Hepatocyte (in vitro differentiated cells): ENCODE data around the gene VAPB. TPM values are rescaled to one million over a fixed set of nuclear protein-coding genes. Genes with fewer than 3 reads are reported as not detected.

Source experiments
- DNase-seq: peaks from one replicate; pipeline ENCODE4 v3.0.0-alpha.2; 2016; ENCODE audit warnings: low spot score
- H2AFZ ChIP-seq: fragments of 200-600 bp; sonication (generic); 2 replicates; pipeline ENCODE4 v1.6.0; 2016; ENCODE audit warnings: antibody characterized with exemption, mild to moderate bottlenecking
- H3K27ac ChIP-seq: fragments of 200-600 bp; sonication (generic); 2 replicates; pipeline ENCODE4 v1.5.1; 2016; ENCODE audit warnings: mild to moderate bottlenecking
- H3K27me3 ChIP-seq: fragments of 200-600 bp; sonication (generic); 2 replicates; pipeline ENCODE4 v1.6.1; 2016
- H3K36me3 ChIP-seq: fragments of 200-600 bp; sonication (generic); replicated peaks from 2 replicates; pipeline ENCODE4 v1.5.1; 2016; ENCODE audit warnings: low read depth; ENCODE audit not compliant: insufficient read depth
- H3K4me1 ChIP-seq: fragments of 200-600 bp; sonication (generic); 2 replicates; pipeline ENCODE4 v1.5.1; 2016; ENCODE audit warnings: mild to moderate bottlenecking, moderate library complexity; ENCODE audit not compliant: insufficient read depth
- H3K4me2 ChIP-seq: fragments of 200-600 bp; sonication (generic); 2 replicates; pipeline ENCODE4 v1.6.0; 2016
- H3K4me3 ChIP-seq: fragments of 200-600 bp; sonication (generic); 2 replicates; pipeline ENCODE4 v1.5.1; 2016; ENCODE audit warnings: mild to moderate bottlenecking
- H3K79me2 ChIP-seq: fragments of 200-600 bp; sonication (generic); 2 replicates; pipeline ENCODE4 v1.6.0; 2017; ENCODE audit warnings: mild to moderate bottlenecking
- H3K9me2 ChIP-seq: fragments of 200-600 bp; sonication (generic); replicated peaks from 2 replicates; pipeline ENCODE4 v1.6.0; 2017; ENCODE audit warnings: mild to moderate bottlenecking; ENCODE audit not compliant: insufficient read depth
- H3K9me3 ChIP-seq: fragments of 200-600 bp; sonication (generic); 2 replicates; pipeline ENCODE4 v1.5.1; 2016; ENCODE audit warnings: low read depth, mild to moderate bottlenecking
- H4K20me1 ChIP-seq: fragments of 200-600 bp; sonication (generic); 2 replicates; pipeline ENCODE4 v1.6.0; 2016; ENCODE audit warnings: mild to moderate bottlenecking; ENCODE audit not compliant: insufficient read depth, poor library complexity, severe bottlenecking
- EZH2 ChIP-seq: fragments of 200-600 bp; sonication (generic); IDR thresholded peaks from 2 replicates; pipeline ENCODE4 v1.6.1; 2016; ENCODE audit warnings: antibody characterized with exemption, mild to moderate bottlenecking, borderline replicate concordance
- EZH2phosphoT487 ChIP-seq: fragments of 200-600 bp; sonication (generic); IDR thresholded peaks from one replicate; pipeline ENCODE4 v1.6.1; 2018; ENCODE audit warnings: antibody characterized with exemption, mild to moderate bottlenecking, low read depth, moderate library complexity; ENCODE audit not compliant: unreplicated experiment, severe bottlenecking
- WGBS: methylation state at CpG from one replicate; pipeline ENCODE4 v1.1.6; 2016; ENCODE audit warnings: low lambda C conversion rate; ENCODE audit errors: missing lambda C conversion rate; 5-methylcytosine and 5-hydroxymethylcytosine counted together
- polyA plus RNA-seq: library from polyadenylated mRNA; unstranded; fragments of >200 nt; fragmentation: Nextera tagmentation; extraction: Ambion mirVana; gene quantifications from 2 replicates; pipeline ENCODE4 v1.2.1, GENCODE V29; 2016
- total RNA-seq: library from RNA; depleted of rRNA; stranded (reverse); fragments of >200 nt; gene quantifications from 2 replicates; pipeline ENCODE4 v1.2.3, GENCODE V29; 2014
- TF ChIP-seq, protein P1 (sequence below): fragments of 200-600 bp; sonication (generic); IDR thresholded peaks from 2 replicates; pipeline ENCODE4 v1.5.1; 2016; ENCODE audit warnings: antibody characterized with exemption, mild to moderate bottlenecking; ENCODE audit not compliant: poor library complexity

The VAPB gene
- total and polyA plus RNA-seq, 2 experiments from 2014 or later, result 32.1 to 49.6 TPM

DNA sequence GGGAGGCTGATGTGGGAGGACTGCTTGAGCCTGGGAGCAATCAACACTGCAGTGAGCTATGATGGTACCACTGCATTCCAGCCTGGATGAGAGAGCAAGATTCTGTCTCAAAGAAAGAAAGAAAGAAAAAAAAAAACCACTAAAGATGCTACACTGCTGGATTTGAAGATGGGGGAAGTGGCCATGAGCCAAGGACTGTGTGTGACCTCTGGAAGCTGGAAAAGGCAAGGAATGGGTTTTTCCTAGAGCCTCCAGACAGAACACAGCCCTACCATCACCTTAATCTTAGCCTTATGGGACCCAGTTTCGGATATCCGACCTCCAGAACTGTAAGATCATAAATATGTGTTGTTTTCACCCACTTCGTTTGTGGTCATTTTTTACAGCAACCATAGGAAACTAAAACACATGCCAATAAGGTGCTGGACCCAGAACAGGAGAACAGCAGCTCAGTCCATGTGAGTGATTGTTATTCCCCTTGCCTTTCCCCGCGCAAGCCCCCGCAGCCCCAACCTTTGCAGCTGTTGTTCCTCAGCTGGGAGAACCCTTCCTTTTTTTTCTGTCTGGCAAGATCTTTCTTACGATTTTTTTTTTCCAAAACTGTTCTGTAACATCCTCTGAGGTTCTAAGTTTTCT, 11.1 kb upstream of the VAPB start:
- H3K36me3 ChIP-seq, result no peaks in the 10 kb centered on the region
- no peak overlapping the region for H3K4me3 ChIP-seq
- no peaks in the 10 kb centered on the region for H3K79me2 ChIP-seq
- no peak overlapping the region for H2AFZ ChIP-seq
- no peaks in the 10 kb centered on the region for H3K9me3 ChIP-seq
- TF ChIP-seq EZH2phosphoT487 (no peak), EZH2 (no peak)
- TF ChIP-seq, protein P1, sequence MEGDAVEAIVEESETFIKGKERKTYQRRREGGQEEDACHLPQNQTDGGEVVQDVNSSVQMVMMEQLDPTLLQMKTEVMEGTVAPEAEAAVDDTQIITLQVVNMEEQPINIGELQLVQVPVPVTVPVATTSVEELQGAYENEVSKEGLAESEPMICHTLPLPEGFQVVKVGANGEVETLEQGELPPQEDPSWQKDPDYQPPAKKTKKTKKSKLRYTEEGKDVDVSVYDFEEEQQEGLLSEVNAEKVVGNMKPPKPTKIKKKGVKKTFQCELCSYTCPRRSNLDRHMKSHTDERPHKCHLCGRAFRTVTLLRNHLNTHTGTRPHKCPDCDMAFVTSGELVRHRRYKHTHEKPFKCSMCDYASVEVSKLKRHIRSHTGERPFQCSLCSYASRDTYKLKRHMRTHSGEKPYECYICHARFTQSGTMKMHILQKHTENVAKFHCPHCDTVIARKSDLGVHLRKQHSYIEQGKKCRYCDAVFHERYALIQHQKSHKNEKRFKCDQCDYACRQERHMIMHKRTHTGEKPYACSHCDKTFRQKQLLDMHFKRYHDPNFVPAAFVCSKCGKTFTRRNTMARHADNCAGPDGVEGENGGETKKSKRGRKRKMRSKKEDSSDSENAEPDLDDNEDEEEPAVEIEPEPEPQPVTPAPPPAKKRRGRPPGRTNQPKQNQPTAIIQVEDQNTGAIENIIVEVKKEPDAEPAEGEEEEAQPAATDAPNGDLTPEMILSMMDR, result no peak
- no peaks in the 10 kb centered on the region for H3K27me3 ChIP-seq
- no peaks in the 10 kb centered on the region for H4K20me1 ChIP-seq
- H3K27ac ChIP-seq, result no peak overlapping the region
- WGBS, result 86% methylated on average over 7 of the region's 7 CpGs
- no peak overlapping the region for H3K4me2 ChIP-seq
- H3K4me1 ChIP-seq, result no peaks in the 10 kb centered on the region
- no peak for DNase-seq
- H3K9me2 ChIP-seq, result no peaks in the 10 kb centered on the region

DNA sequence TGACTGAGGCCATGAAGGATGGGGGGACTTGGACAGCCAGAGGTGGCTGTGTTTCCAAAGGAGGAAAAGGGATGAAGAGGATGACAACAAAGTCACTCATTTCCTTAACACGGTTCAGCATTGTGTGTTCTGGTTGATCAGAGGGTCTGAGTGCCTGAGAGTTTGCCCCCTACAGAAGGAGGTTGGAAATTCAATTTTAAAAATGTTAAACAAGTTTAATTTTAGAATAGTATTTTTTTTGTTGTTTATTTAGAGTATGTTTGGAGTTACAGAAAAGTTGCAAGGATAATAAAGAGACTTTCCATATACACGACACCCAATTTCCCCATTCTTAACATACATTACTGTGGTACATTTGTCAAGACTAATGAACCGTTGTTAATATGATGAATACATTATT, 10.3 kb upstream of the VAPB start:
- Histone ChIP-seq H3K4me1 (no peaks in the 10 kb centered on the region), H4K20me1 (no peaks in the 10 kb centered on the region), H2AFZ (no peak overlapping the region), H3K9me2 (no peaks in the 10 kb centered on the region), H3K27ac (no peak overlapping the region), H3K4me3 (no peak overlapping the region), H3K4me2 (no peak overlapping the region), H3K79me2 (no peaks in the 10 kb centered on the region), H3K36me3 (no peaks in the 10 kb centered on the region), H3K9me3 (no peaks in the 10 kb centered on the region), H3K27me3 (no peaks in the 10 kb centered on the region)
- TF ChIP-seq, protein P1, result no peak
- TF ChIP-seq EZH2 (no peak), EZH2phosphoT487 (no peak)
- DNase-seq, result no peak
- 80% methylated on average over 3 of the region's 3 CpGs for WGBS

DNA sequence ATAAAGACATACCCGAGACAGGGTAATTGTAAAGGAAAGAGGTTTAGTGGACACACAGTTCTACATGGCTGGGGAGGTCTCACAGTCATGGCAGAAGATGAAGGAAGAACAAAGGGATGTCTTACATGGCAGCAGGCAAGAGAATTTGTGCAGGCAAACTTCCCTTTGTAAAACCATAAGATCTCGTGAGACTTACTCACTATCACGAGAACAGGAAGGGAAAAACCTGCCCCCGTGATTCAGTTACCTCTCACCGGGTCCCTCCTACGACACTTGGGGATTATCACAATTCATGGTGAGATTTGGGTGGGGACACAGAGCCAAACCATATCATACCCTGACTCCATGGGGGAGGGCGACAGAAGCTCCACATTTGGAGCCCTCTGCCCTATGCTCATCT, 7.4 kb upstream of the VAPB start:
- TF ChIP-seq, protein P1, result no peak
- TF ChIP-seq EZH2, result no peak
- no peak for TF ChIP-seq EZH2phosphoT487
- Histone ChIP-seq H3K4me3 (no peak overlapping the region), H3K4me1 (no peaks in the 10 kb centered on the region), H3K9me3 (no peaks in the 10 kb centered on the region), H2AFZ (no peak overlapping the region), H3K36me3 (no peaks in the 10 kb centered on the region), H3K27ac (no peak overlapping the region), H4K20me1 (no peaks in the 10 kb centered on the region), H3K4me2 (no peak overlapping the region), H3K9me2 (no peaks in the 10 kb centered on the region), H3K79me2 (no peaks in the 10 kb centered on the region), H3K27me3 (no peaks in the 10 kb centered on the region)
- DNase-seq, result no peak
- WGBS, result 92% methylated on average over 7 of the region's 7 CpGs
